GM19324 (cell line): ENCODE data around the gene SRP68.

Experiments used
- ATAC-seq: cut with Tn5 transposase; IDR thresholded peaks from one replicate; pipeline ENCODE4 v1.9.1; 2021; ENCODE audit warnings: mild to moderate bottlenecking, moderate library complexity; ENCODE audit not compliant: unreplicated experiment, low FRiP score

SRP68 gene

DNA sequence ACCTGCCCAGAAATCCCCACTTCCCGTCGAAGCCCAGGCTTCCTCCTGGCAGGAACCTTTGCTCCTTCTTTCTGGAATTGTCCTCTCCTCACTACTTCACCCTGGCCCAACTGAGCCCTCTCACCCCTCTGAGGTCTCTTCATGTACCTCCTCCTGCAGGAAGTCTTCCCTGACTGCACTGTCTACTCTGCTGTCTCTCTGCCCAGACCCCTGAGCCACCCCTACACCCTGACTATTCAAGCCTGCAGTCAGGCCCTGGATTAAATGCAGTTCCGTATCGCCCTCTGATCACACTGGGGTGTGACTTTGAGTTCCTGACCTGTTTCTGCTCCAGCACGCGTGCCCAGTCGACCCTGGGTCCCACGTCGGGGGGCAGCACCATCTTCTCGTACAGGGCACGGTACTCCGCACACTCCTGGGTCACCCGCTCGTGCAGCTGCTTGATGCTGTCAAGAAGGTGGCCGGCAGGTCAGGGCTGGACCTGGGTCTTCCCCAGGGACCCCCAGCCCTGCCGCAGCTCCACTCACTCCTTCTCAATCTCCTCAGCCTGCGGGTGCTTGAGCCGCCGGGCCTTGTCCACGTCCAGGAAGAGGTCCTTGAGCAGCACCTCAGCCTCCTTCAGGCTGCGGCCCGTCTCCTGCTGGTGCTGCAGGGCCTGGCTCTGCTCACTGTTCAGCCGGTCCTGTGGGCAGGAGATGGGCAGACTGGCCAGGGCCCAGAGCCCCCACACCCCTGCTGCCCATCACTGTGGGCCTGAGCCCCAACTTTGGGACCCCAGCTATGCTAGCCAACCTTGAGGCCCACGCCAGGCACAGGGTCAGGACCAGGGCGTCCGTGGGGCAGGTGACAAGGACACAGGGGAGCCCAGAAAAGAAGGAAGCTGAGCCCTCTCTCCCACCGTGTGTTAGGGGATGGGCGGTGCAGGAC is 49.1 kb downstream of the SRP68 start:
- no peak for ATAC-seq

DNA sequence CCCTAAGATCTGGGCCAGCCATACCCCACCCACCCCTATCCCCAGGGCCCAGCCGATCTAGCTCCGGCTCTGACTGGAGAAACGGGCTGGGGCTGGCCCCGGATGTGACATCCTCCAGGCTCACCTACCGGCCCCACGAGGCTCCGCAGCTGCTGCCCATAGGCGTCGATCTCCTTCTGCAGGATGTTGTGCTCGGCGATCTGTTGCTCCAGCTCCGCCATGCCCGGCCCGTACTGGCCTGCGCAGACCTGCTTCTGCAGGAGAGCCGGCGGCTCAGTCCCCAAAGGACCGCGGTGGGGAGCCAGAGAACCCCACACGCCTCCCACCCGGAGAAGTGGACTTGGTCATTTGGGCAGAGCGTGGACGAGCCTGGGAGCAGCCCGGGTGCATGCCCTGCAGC is 50.0 kb downstream of the SRP68 start:
- ATAC-seq: no peak

DNA sequence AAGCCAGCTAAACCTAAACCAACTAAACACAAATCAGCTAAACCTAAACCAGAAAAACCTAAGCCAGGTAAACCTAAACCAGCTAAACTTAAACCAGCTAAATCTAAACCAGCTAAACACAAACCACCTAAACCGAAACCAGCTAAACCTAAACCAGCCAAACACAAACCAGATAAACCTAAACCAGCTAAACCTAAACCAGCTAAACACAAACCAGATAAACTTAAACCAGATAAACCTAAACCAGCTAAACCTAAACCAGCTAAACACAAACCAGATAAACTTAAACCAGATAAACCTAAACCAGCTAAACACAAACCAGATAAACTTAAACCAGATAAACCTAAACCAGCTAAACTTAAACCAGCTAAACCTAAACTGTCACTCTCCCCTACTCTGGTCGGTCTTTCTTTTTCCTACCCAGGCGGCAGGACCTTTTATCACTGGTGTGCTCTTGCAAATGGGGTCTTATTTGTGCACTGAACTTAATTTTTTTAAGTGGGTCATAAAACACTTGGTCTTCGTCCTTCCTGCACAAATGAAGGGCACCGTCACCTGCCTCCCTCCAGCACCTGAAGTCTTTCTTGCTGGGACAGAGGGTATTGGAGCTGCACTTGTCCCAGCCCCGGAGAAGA is 52.4 kb downstream of the SRP68 start:
- ATAC-seq: no peak

DNA sequence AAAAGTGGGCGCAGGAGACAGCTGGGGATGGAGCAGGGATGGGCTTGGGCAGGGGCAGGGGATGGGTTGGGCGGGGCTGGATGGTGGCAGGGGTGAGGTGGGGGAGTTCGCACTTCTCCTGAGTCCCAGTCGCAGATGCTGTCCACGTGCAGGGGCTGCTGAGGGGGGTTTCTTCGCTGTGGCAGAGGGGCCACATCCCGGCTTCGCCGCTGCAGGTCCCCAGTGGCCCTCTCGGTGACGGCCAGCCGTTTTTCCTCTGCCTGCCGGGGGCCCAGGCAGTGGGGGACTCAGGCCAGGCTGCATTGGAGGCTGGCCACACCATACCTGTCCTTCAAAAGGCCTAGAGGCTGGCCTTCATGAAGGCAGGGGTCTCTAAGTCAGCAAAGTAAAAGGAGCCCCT is 53.5 kb downstream of the SRP68 start:
- ATAC-seq: no peak

DNA sequence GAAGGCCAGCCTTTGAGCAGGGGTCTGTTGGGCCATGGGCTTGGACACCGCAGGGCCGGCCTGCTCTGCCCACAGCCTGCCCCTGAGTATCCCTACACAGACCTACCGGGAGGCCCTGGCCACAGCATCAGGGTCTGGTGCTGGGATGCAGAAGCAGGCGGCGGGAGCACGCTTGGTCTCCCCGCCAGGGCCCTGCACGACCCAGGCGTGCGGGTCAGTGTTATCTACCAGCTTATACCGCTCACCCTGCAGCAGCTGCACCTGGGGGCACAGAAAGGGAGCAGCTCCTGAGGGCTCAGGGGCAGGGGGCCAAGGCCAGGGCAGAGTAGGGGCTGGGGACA is 54.0 kb downstream of the SRP68 start:
- no peak for ATAC-seq

DNA sequence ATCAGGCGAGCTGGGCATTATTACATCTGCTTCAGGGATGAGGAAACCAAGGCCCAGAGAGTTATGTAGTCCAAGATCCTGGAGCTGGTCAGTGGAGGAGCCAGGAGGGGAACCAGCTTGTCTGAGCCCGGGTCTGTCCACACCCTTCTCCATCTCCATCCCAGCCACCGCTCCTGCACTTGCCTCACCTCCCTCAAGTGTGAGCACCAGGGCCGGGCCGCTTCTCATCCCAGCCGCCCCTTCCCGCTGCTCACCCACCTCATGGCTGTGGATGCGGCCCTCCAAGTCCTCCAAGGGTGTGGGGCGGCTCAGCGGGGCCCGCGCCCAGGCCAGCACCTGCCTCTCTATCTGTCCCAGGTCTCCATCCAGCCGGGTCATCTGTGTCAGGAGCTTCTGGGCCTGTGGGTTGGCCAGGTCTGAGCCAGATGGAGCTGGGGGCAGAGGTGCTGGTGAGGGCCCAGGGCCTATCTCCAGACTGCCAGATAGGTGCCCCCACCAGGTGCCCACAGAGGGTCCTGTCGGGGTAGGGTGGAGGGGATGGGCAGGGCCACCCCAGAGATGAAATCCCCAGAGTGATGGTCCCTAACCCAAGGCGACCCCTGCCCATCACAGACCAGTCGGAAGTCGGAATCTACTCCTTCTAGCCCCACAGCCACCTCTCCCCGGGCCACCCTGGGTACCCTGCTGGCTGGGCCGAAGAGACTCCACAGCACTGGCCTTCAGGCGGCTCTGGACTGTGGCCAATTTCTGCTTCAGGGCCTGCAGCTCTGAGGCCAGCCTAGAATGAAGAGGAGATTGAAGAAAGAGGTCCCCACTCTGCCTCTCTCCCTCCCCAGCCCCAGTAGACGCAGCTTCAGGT is 54.6 kb downstream of the SRP68 start:
- no peak for ATAC-seq

DNA sequence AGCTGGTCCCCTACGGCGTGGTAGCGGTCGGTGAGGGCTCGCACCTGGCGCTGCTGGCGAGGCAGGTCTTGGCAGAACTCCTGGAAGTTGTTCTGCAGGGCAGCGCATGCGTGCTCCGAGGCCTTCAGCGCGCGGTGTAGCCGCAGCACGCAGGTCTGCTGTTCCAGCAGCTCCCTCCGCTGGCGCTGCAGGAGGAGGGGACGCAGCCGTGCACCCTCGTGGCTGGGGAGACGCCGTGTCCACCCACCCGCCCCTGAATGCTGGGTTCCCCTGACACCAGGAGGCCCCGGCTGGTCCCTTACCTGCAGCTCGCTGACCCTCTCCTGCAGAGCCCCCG is 57.4 kb downstream of the SRP68 start:
- ATAC-seq: no peak

DNA sequence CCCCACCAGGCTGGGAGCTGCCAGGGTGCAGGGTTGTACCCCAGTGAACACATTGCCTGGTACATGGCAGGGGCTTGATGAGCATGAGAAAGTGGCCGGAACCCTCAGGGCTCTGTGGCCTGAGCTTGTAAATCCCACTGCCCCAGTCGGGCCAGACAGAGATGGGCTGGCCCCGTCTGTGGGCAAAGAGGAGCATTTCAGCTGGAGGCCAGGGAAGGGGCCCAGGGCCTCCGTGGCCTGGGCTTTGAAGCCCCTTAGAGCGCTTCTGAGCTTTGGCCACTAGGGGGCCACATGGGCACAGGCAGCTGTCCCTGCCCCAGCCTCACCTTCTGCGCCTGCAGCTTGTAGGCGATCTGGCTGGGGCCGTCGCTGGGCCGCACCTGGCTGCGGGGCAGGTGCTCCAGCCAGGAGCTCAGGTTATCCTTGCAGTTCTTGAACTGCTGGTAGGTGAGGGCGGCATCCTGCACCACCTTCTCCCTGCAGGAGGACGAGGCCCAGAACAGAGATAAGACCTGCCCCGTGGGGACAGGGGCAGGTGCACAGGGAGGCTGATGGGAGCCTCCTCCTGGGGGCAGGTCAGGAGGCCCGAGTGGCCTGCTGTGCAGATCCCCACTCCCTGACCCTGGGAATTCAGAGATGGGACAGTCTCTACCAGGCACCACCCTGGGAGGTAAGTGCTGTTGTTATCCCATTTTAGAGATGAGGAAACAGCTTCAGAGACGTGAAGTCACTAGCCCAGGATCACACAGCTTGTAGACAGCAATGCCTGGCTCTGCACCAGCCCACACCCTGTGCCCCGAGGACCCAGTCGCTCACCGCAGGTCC is 58.0 kb downstream of the SRP68 start:
- no peak for ATAC-seq

DNA sequence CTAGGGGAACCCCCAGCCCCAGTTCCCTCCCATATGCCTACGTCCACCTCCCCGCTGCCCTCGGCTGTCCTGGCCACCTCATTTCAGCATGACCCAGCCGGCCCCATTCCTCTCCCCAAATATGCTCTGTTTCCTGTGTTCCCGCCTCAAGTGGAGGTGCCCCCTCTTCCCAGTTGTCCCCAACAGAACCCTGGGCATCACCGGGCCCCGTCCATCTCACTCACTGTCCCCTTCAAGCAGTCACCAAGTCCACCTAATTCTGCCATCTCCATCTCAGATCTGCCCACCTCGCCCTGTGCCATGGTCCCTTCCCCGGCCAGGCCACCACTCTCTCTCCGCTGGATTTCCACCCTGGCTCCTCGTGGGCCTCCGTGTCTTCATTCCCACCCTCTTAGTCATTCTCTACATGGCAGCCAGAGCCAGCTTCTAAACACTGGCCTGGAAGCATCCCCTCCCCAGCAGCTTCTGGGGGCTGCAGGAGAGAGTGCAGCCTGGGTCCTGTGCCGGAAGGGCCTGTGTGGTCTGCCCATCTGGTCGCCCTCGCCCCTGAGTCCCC is 58.9 kb downstream of the SRP68 start:
- no peak for ATAC-seq

DNA sequence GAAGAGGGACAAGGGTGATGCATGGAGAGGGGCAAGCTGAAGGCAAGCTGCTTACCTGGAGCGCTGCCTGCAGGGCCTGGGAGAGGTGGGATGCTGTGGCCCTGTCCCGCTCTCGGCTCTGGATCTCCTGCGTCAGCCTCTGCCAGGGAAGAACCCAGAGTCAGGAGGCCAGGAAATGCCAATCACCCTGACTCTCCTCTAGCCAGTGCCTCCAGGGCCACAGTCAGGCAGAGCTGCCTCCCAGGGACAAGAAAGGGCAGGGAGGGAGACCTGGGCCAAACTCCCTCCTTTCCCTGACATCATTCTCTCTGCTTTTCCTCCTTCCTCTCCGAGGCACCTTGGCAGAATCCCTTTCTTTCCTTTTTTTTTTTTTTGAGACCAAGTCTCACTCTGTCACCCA is 60.4 kb downstream of the SRP68 start:
- no peak for ATAC-seq

DNA sequence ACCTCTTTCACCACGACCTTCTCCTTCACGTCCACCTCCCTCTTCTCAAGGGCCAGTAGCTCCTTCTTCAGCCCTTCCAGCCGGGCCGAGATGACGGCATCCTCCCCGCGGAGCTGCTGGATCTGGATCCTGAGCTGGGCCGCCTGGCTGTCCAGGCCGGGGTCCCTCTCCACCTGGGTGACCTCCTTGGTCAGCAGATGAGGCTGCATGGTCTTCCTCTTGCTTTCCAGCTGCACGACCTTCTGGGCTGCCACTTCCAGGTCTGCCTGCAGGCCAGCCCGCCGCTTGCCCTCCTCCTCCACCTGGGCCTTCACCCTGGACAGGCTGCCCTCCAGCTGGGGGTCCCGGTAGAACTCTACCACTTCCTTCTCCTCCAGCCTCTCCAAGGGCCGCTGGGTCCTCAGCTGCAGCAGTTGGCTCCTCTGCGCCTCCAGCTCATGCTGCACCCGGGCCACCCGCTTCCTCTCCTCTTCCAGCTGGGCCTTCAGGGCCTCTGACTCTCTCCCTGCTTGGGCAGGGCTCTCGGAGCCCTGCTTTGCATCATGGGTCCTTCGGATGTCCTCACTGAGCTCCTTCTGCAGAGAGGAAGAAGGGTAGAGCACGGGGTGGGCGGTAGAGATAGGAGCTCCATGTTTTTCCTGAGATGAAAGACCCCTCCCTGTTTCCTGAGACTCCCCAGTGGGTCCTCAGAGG is 62.2 kb downstream of the SRP68 start:
- ATAC-seq: no peak

DNA sequence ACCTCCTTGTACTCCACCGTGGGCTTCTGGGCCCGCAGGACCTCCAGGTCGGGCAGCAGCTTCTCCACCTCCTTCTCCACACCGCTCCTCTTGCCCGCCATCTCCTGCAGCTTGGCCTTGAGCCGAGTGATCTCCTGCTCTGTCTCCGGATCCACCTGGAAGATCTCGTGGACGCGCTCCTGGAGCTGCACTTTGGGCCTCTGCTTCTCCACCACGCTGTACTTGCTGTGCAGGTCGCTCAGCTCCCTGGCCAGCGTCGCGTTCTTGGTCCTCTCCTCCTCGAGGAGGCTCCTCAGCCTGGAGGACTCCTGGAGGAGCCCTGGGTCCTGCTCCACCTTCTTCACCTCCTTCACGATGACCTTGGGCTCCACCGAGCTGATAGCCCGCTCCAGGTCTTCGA is 62.9 kb downstream of the SRP68 start:
- ATAC-seq: no peak

DNA sequence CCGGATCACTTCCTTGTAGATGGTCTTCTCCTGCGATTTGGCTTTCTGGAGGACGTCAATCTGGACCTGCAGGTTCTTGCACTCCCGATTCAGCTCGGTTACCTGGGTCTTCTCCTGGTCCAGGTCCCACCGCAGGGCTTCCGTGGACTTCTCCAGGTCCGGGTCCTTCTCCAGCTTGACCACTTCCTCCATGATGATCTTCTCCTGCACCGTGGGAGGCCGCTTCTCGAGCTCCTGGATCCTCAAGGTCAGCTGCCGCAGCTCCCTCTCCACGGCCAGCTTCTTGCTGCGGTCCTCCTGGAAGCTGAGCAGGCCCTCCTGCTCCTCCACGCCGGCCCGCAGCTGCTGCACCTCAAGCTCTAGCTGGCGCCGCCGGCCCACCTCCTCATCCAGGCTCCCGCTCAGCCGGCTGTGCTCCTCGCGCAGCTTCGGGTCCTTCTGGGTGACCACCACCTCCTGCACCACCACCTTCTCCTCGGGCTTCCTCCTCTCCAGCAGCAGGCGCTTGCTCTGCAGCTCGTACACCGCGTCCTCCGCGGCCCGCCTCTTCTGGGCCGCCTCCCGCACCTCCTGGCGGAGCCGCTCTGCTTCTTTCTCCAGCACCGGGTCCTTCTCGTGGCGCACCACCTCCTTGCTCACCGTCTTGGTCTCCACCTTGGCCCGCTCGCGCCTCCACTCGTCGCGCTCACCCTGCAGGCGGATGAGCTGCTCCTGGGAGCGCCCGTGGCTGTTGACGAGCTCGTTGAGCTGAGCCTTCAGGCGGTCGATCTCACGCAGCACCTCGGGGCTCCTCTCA is 63.5 kb downstream of the SRP68 start:
- no peak for ATAC-seq

DNA sequence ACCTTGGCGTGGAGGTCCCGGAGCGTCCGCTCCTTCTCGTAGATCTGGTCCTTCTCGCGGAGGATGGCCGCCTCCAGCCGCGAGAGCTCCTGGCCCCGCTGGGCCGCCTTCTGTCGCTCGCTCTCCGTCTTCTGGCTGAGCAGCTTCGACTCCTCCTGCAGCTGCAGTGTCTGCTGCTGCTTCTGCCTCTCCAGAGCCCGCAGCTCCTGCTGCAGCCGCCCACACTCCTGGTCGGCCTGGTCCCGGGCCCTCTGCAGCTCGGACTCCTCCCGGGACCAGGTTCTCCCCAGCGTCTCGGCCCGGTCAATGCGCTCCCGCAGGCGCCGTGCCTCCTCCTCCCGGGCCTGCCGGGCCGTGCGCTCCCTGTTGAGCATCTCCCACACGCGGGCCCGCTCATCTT is 64.1 kb downstream of the SRP68 start:
- ATAC-seq: no peak

DNA sequence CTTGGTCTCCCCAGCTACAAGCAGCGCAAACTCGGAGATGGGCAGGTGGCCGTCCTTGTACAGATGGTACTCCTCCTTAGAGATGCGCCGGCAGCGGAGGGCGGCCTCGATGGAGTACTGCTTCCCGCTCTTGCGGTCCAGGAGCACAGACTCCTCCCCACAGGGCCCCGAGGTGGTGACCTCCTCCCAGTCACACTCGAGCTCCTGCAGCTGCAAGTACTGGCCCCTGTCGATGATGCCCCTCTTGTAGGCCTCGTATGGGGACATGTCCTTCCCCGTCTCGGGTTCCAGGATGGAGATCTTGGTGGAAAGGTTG is 64.5 kb downstream of the SRP68 start:
- ATAC-seq: no peak

DNA sequence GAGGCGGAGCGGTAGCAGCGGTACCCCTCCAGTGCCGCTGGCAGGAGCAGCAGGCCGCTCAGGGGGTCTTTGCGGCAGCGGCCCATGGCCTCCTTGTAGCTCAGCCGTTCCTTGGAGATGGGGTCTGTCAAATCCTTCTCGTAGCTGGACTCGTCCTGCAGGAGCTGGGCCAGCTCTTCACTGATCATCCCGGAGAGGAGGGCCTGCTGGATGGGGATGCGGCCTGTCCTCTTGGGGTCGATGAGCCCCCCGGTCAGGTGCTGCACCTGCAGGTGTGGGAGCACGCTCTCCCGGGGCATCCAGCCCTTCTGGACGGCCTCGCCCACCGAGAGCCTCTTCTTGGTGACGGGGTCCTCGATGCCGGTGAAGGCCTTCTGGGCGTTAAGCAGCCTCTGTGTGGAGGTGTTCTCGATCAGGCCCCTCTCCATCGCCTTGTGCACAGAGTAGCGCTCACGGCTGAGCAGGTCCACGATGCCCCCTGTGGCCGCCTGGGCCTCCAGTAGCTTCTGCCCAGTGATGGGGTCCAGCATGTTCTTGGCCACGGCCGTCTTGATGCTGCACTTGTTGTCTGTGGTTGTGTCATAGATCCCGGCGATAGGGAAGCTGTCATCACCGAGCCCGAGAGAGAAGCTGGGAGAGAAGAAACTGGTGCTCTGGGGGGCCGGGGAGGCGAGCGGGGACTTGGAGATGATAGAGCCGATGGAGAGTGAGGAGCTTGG is 65.0 kb downstream of the SRP68 start:
- ATAC-seq: no peak

DNA sequence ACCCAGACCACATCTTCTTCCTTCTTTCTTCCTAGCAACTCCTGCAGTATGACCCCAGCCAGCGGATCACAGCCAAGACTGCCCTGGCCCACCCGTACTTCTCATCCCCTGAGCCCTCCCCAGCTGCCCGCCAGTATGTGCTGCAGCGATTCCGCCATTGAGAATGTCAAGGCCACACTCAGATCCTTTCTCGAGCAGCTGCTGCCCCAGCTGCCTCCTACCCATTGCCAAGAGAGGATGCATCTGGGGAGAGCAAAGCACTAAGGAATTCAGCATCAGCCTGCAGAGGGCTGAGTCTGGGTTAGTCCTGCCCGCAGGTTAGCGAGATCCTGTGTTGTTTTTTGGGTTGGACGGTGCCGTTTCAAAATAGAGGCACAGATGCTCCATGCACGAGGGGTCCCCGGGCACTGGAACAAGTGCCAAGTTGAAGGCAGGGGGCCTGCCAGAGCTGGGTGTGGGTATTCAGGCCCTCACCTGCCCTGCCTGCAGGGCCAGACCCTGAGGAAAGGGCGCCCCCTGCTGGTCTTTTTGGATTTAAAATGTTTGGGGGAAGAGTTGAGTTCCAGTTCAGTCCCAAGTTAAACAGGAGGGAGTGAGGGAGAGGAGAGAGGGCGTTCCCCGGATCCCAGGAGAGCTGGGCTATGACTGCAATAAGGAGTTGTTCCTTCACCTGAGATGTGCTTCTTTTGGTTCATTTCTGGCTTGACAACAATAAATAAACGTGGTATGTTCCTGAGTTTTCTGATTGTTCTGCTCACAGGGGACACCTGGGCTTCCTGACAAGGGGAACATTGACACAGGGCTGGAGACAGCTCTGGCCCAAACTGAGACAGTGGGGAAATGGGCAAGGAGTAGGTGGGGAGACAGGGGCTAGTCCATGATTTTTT is 66.8 kb downstream of the SRP68 start:
- ATAC-seq: no peak
